GM18907 (cell line): ENCODE results near the gene CRISP2.
"Not testable (repeated sequence)": the region's sequence is repeated elsewhere in the genome, so short reads cannot be mapped to it uniquely, and the experiment has no call there.

ENCODE experiments used
- ATAC-seq: cut with Tn5 transposase; IDR thresholded peaks from one replicate; pipeline ENCODE4 v1.9.1; 2021; ENCODE audit warnings: mild to moderate bottlenecking, moderate library complexity; ENCODE audit not compliant: unreplicated experiment

Gene CRISP2, protein sequence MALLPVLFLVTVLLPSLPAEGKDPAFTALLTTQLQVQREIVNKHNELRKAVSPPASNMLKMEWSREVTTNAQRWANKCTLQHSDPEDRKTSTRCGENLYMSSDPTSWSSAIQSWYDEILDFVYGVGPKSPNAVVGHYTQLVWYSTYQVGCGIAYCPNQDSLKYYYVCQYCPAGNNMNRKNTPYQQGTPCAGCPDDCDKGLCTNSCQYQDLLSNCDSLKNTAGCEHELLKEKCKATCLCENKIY

DNA sequence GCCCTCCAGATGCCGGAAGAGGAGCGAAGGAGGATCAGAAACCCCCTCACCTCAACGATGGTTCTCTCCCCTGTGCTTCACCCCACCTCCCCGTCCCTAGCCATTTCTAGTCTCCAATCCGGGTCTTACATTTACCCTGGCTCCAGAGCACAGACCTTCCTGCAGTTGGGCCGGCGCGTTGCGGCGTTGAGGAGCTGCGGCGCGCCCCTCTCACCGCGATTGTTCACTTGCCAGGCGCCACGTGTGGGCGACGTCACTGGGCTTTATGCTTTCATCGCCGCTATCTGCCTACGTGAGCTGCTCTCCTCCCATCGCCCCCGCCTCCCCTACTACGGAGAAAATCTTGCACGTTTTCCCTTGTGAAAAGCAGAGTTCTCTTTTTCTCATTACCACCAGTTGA lies at the start of gene CRISP2:
TSS of gene CRISP2 (minus strand) at position 198 of the 400 bp plus-strand sequence. CDS start 4,347 bp downstream, outside the sequence.
- no peak for ATAC-seq

DNA sequence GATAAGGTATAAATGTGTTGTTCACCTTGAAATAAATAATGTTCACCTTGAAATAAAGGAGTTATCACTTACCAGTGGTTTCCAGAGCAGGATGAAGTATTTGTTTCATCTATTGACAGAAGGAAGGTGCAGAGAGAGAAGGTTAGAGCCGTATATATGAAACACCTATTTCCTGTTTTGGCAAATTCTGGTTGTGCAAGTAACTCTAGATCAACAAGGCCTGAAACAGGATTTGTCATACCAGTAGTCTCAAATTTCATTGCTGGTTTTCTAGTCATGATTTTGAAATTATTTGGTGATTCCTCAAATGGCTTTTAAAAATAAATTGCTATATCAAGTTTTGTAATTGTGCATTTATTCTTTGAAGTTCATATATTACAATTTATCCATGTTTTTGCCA lies 30.9 kb upstream of the CRISP2 start, which contains the start of gene CRISP3:
TSS of gene CRISP3 (minus strand) at position 130 of the 400 bp plus-strand sequence. CDS start at position 109, 21 bp downstream.
- ATAC-seq = peak; percentile 61

DNA sequence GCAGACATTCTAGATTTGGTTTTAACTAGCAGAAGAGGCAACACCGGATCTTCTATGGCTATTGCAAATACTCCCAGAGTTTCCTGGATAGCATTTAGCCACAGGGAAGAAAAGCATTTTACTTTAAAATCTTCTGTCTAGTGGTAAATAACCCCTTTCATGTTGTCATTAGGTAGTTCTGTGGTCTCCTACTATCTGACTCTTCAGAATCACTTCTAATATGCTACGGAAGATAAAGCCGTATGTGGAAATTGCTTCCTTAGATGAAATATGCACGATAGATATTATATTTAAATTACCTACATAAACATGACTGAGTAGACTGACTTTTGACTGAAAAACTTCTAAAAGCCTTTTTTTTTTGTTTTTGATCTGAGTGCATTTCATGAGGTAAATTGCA lies 30.1 kb upstream of the CRISP2 start:
- no peak for ATAC-seq

DNA sequence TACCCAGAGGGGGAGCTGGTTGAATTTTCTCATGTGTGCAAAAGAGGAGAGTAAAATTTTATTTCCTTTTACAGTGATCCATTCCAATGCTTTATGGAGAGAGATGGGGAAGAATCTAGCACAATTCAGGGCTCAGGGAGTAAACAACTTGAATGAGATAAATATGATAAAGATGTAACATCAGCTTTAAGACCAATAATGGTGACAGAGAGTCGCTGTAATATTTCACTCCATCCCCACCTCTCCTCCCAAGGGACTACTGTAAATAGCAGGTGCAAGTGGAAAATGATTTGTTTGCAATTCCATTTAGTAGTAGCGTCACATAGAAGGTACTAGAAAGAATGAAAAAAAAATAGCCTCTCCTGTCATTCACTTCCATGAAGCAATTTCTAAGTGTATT lies 26.1 kb upstream of the CRISP2 start:
- no peak for ATAC-seq

DNA sequence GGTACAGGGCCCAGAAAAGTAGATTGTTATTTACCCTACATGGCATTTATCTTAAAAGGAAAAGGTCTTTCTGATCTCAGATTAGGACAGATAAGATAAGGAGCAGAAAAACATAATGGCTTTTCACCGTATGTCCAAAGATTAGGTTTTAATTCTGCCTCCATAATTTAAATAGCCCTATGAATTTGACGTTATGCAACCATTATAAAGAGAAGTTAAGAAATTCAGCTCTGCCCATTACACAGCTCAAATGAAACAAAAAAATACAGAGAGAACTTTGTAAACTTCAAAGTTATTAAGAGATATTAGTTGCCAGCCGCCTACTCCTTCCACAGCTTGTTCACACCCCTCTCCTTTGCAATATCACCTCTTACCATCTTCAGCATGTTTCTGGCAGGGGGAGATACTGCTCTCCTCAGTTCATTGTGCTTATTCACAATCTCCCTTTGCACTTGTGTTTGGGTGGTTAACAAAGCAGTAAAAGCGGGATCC lies 22.7 kb upstream of the CRISP2 start:
- no peak for ATAC-seq

DNA sequence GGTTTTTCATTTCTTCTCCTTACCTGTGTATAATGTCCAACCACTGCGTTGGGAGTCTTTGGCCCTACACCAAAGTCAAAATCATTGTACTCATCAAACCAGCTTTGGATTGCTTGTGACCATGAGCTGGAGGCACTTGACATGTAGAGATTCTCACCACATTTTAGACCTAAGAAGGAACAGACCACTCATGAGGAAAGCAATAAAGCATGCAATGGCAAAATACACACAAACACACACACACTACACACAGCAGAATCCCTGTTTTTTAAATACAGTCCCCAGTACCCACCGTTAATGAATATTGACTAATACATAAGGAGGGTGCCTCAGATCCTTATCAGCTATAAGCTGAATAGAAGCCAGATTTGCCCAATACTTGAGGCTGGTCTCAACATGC lies 20.3 kb upstream of the CRISP2 start:
- no peak for ATAC-seq

DNA sequence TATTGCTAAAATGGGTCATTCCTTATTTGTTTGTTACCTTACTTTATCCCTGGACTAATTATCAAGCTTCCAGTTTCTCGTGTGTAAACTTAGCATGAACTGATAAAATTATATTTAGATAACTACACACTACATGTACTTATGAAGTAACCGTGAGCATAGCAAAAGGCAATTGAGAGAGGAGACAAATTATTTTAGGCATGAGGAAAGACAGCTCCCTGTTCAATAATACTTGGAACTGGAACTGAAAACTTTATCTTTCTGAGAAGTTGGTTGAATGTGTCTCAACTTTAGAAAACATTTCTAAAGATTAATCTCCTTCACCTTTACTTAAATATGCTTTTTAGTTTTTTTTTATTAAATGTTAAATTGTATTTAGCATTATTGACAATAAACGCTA lies 19.4 kb upstream of the CRISP2 start:
- no peak for ATAC-seq

DNA sequence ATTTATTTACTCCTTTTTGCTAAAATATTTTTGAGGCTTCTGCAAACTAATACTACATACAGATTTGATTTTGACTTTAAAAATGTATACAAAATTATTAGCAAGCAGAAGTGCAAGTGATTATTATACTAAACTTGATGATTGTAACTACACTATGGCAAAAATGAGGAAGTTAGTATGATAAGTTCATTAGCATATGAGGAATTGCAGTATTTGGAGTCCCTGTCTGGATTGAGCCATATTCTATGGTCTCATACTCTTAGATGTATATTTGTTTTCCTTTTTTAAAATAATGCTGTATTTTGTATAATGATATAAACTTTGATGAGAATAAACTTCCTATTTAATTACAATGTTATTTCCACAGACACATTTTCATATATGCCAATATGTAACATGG lies 16.9 kb upstream of the CRISP2 start:
- no peak for ATAC-seq

DNA sequence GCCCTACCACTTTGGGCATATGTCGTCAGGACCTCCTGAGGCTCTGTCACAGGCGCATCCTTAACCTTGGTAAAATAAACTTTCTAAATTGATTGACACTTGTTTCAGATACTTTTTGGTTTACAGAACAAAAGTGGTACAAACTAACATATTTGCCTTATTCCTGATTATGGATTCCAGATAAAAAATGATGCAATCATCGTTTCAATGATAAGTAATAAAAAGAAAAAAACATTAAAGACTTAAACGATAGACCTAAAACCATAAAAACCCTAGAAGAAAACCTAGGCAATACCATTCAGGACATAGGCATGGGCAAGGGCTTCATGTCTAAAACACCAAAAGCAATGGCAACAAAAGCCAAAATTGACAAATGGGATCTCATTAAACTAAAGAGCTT lies 10.6 kb upstream of the CRISP2 start:
- not testable (repeated sequence) for ATAC-seq

DNA sequence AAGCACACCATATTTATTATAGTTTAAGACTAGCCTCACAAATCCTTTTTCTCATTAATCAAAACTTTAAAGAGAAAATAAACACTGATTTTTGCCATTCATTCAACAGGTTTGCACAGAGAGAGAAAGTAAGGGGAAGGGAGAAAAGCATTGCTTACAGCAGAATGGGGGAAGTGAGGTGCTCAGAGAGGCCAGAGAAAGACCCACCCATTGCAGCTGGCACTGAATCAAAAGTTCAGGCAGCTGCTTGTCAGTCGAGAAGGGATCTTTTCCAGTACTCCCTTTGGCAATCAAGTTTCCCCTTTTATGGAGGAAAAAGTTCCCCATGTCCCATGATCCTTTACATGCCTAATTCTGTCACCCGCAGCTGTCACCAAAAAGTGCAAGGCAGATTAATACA lies 8.0 kb upstream of the CRISP2 start:
- ATAC-seq = no peak

DNA sequence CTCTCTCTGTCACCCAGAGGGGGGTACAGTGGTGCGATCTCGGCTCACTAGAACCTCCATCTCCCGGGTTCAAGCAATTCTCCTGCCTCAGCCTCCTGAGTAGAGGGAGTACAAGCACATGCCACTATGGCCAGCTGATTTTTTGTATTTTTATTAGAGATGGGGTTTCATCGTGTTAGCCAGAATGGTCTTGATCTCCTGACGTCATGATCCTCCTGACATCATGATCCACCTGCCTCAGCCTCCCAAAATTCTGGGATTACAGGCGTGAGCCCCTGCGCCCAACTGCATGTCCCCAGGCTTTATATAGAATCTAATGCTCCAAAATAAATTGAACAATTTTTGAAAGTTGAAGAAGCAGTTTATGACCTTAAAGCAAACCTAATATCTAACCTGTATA lies 7.0 kb upstream of the CRISP2 start:
- ATAC-seq = no peak

DNA sequence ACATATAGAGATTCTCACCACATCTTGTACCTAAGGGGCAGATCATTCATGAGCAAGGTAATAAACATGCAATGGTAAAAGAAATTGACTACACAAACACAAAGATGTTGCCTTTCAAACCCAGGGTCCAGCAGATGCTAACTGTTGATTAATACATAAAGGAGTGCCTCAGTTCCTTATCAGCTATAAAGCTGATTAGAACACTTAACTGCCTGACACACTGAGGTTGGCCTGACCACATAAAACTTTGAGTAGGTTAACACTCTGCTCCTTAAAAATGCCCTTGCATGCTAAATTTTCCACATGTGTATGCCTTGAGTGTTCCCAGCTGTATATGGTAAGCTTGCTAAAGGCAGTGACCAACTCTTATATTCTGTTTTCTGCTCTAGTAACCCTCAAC lies 14.9 kb downstream of the CRISP2 start:
- no peak for ATAC-seq

DNA sequence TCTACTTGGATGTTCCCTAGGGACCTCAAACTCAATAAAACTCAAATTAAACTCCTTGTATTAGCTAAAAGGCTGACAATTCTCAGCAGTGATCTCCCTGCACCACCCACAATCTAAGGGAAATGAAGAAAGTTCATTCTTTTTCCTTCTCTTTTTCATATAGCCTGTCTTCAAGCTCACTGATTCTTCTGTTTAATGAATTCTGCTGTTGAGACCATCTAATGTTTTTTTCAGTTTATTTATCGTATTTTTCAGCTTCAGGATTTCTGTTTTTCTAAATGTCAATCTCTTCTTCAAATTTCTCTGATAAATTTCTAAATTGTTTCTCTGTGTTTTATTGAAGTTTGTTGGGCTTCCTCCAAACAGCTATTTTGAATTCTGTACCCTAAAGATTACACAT lies 19.8 kb downstream of the CRISP2 start:
- no peak for ATAC-seq

DNA sequence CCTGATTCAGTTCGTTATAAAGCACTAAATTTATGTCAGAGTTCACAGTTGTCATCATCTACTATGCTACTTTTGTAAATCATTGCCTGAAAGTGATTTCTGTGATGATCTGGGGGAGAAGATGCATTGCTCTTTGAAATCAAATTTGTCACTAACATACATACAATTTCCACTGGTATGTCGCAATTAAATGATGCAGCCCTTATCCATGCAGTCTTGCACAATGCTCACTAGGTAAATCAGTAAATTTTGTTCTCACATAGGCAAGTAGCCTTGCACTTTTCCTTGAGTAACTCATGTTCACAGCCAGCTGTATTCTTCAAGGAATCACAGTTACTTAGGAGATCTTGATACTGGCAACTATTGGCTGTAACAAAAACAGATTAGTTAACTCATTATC lies 20.8 kb downstream of the CRISP2 start:
- ATAC-seq = no peak

DNA sequence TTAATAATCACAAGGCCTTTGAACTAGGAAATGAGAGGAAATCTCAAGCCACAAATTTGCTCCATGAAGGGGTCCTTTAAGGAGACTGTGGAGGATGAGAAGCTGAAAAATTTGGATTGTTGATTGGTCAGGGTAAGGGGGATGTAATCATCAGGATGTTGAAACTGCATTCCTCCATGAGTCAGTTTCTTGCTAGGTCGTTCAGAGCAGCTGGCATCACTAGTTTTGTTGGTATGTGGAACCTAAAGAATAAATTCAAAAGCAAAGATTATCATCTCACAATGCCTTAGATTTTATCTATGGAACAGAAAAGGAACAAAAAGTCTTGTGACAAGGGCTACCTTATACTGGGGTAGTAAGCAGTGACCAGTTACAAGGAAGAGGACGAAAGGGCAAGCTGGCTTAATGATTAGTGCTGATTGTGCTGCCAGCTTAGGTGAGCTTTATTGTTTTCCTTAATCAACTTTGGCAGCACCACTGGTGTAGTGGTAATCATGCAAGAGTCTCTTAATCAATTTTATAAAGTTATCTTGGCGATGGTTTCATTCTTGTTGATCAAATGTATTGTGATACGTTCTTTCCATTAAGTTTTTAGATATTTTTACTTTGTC lies 36.6 kb downstream of the CRISP2 start:
- ATAC-seq = no peak

DNA sequence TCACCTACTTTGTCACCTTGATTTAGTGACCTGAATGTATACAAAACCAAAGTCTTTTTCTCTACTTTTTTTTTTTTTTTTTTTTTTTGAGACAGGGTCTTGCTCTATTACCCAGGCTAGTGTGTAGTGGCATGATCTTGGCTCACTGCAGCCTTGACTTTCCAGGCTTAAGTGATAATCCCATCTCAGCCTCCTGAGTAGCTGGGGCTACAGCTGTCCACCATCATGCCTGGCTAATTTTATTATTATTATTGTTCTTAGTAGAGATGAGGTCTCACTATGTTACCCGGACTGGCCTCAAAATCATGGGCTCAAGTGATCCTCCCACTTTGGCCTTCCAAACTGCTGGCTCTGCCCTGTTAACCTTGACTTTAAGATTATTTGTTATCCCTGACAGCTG lies 37.5 kb downstream of the CRISP2 start:
- no peak for ATAC-seq

DNA sequence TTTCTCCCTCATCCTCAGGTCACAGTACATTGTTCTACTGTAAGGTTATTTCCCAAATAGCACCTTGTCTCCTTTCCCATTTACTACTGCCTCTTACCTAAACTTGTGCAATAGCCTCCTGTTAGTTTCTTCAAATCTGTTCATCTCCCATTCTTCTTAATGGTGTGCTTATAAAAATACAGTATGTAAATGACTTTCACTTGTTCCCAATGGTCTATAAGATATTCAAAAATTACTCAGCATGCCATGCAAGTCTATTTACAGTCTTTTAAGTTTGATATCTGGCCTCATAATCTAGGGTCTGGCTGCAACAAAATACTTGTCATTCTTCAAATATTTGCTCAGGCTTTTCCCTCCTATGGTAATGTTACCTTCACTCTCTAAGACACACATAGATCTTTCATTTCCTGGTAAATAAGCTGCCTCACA lies 45.2 kb downstream of the CRISP2 start:
- no peak for ATAC-seq

DNA sequence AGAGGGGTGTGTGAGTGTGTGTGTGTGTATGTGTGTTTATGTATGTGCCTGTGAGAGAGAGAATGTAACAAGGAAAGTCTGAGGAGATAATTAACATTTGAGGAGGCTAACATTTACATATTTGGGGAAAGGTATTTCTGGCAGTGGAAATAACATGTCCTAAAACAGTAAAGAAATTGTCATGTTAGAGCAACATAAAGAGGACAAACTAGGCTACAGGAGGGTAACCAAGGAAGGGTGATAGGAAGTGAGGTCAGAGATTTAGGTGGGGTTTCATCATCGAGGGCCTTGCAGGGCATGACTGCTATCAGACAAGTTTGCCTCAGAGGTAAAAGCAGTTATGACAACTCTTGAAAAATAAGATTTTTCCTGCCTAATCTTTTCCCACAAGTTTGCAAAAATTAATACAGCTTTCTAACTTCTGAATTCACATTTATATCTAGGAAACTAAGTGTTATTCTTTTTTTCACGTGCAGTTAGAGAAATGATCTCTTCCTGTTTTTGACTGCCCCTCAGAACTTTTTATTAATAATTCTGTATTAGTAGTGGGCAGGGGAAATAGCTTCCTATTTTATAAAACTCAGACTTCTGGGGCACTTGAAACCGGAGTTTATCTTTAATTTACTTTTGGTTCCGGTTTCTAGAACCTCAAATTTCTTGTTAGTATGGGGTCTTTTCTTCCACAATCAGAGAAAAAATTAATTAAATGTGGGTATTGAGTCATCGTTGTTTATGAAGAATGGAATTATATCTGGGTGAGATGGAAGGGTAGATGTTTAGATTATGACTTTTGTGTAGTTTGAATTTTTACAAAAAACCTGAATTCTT lies 46.2 kb downstream of the CRISP2 start:
- ATAC-seq = no peak

DNA sequence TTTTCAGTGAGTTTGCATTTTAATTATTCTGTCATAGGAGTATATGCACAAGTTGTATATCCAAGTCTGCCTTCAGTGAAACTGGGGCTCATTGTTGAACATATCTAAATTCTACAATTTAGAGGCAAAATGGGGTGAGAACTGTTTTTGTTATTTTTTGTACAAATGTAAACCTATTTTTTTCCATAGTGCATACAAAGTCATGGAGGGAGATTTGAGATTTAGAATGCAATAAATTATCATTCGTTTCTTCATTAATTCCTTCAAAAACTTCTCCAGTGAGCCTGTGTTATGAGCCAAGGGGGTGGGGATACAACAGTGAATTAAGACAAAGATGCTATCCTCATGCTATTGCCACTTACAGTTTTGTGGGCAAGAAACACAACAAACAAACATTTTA lies 46.9 kb downstream of the CRISP2 start:
- ATAC-seq = no peak

DNA sequence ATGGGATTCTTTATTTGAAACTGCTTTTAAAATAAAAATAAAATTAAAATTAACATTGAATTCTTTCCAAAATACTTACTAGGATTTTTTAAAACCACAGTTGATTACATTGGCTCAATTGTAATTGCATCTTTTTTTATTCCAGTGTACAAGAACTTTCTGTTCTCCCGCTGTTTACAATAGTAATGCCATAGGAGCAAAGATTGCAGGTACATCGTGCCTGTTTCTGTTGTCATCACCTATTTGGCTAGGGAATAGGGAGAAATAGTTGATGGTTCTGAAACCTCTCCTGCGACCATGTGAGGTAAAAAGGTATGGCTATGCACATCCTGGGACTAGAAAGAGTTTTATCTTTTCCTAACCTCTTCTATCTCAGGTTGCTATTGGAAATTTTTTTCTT lies 48.5 kb downstream of the CRISP2 start:
- no peak for ATAC-seq

DNA sequence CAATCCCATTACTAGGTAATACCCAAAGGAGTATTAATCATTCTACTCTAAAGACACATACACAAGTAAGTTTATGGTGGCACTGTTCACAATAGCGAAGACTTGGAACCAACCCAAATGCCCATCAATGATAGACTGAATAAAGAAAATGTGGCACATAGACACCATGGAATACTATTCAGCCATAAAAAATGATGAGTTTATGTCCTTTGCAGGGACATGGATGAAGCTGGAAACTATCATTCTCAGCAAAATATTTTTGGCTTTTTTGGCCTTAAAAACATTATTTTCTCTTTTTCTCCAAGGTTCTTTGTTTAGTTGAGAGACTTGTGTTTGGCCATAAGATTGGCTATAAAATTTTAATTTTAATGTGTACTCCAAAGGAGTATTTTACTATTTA lies 49.3 kb downstream of the CRISP2 start:
- not testable (repeated sequence) for ATAC-seq

DNA sequence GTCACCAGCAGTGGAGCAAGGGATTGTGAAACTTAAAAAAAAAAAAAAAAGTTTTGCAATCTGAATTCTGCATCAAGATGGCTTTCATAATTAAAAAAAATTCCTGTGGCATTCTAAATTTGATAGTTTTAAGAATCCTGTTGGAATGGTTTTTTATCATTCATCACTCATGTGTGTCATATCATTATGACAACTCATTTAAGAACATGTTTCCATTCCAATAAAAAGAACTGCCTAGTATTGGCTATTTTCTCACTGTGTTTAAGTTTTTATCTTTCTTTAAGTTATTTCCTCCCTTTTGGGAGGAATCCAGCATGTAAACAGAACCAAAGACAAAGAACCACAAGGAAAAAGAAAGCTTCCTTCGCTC lies 50.5 kb downstream of the CRISP2 start:
- ATAC-seq = no peak
